Mucosa of descending colon (tissue), 3 donors: Measurements from ENCODE around the gene C8G. TPM values are rescaled to one million over a fixed set of nuclear protein-coding genes. Genes with fewer than 3 reads are reported as not detected.

Source experiments
- ATAC-seq: fragments of 200-7000 bp; cut with Tn5 transposase; one replicate; pipeline ENCODE4 v1.9.1; 2020; ENCODE audit warnings: mild to moderate bottlenecking, moderate library complexity
- DNase-seq, 3 donors: peaks; one replicate each; pipeline ENCODE4 v3.0.0-alpha.2; 2020
- H3K36me3 ChIP-seq: fragments of 200-600 bp; one replicate; pipeline ENCODE4 v1.8.0; 2021; ENCODE audit warnings: low read depth, mild to moderate bottlenecking
- H3K4me1 ChIP-seq: fragments of 200-600 bp; one replicate; pipeline ENCODE4 v1.8.0; 2021; ENCODE audit warnings: low read depth, mild to moderate bottlenecking
- H3K4me3 ChIP-seq: fragments of 200-600 bp; one replicate; pipeline ENCODE4 v1.8.0; 2021; ENCODE audit warnings: mild to moderate bottlenecking
- H3K9me3 ChIP-seq: fragments of 200-600 bp; one replicate; pipeline ENCODE4 v1.8.0; 2021; ENCODE audit warnings: mild to moderate bottlenecking
- CTCF ChIP-seq: fragments of 200-600 bp; IDR thresholded peaks from one replicate; pipeline ENCODE4 v1.8.0; 2022; ENCODE audit warnings: antibody characterized with exemption, mild to moderate bottlenecking
- intact Hi-C, 2 donors: fragments of 100-400 bp; cut with DNase I in 1 of 2; cut with micrococcal nuclease in 1 of 2; formaldehyde crosslinking; loops; one replicate each; pipeline versions ENCODE4 v1.11.0 to v1.11.1; 2022; cut with DNase I, micrococcal nuclease
- total RNA-seq, 3 donors: library from RNA; stranded (reverse); fragmentation: NEBNext Ultra II Directional in 2 of 3; extraction: Animal tissue kit (Norgen Biotek cat#: 25700) in 2 of 3; gene quantifications; one replicate each; pipeline versions ENCODE4 v1.2.1 to v1.2.4, GENCODE V29; 2021 to 2023
- donor health status: DM: no; HTN: no; CAD: no; lungs with moderate emphysema.
- donor health status: DM: no; HTN: no; CAD: no.
- donor health status: DM: no; HTN: yes; CAD: no.

The C8G gene
- total RNA-seq, 3 donors from 2014 or later: 3.2 to 15.4 (median 10.4) TPM

GRCh38 chr9:136974817-136975535 lies 29.9 kb downstream of the C8G start:
- no peak for TF ChIP-seq CTCF
- ATAC-seq (peak; percentile 49), DNase-seq (no peak)
- Histone ChIP-seq H3K4me1 (peaks cover 2% of the 10 kb centered on the region), H3K9me3 (no peaks in the 10 kb centered on the region), H3K4me3 (no peak overlapping the region), H3K36me3 (no peaks in the 10 kb centered on the region)
- intact Hi-C loops: no loop called here

GRCh38 chr9:136975644-136976043 lies 30.6 kb downstream of the C8G start:
- TF ChIP-seq CTCF: no peak

GRCh38 chr9:136977223-136977622 lies 32.2 kb downstream of the C8G start, which contains the start of gene PTGDS:
TSS of gene PTGDS (plus strand) at chr9:136977504. CDS start at chr9:136977579, 75 bp downstream.
- TF ChIP-seq CTCF: no peak
- Histone ChIP-seq H3K9me3 (no peaks in the 10 kb centered on the region), H3K4me3 (no peak within 1 kb of the TSS), H3K36me3 (no peaks in the 10 kb centered on the region), H3K4me1 (peaks cover 2% of the 10 kb centered on the region)
- intact Hi-C loops: no loop called here
- no peak for ATAC-seq
- DNase-seq: no peak

More at GRCh38 chr9:136975644-136976043, 30.6 kb downstream of the C8G start:
- H3K9me3 ChIP-seq: no peaks in the 10 kb centered on the region
- H3K4me1 ChIP-seq: peaks cover 2% of the 10 kb centered on the region
- no peak overlapping the region for H3K4me3 ChIP-seq
- intact Hi-C loops: no loop called here
- DNase-seq (no peak), ATAC-seq (no peak)
- no peaks in the 10 kb centered on the region for H3K36me3 ChIP-seq

GRCh38 chr9:136977649-136978072 lies 32.6 kb downstream of the C8G start:
- ATAC-seq (peak; percentile 12), DNase-seq (peak in 1 of 3 donors; percentile 53)
- Histone ChIP-seq H3K36me3 (no peaks in the 10 kb centered on the region), H3K4me3 (no peak overlapping the region), H3K4me1 (peaks cover 2% of the 10 kb centered on the region), H3K9me3 (no peaks in the 10 kb centered on the region)
- no peak for TF ChIP-seq CTCF
- intact Hi-C loops: no loop called here

GRCh38 chr9:136978073-136978864 lies 33.2 kb downstream of the C8G start:
- H3K36me3 ChIP-seq: no peaks in the 10 kb centered on the region
- peak; percentile 75 for ATAC-seq

More at GRCh38 chr9:136978073-136978864, 33.2 kb downstream of the C8G start:
- H3K9me3 ChIP-seq: no peaks in the 10 kb centered on the region
- H3K4me3 ChIP-seq: no peak overlapping the region
- TF ChIP-seq CTCF: no peak
- DNase-seq: peak; percentile 66 to 80 (median 77)
- intact Hi-C loops: no loop called here
- peaks cover 2% of the 10 kb centered on the region for H3K4me1 ChIP-seq
